CD4-positive, CD25-positive, alpha-beta regulatory T cell (primary cell): Measurements from ENCODE around the gene DNAJB9. TPM values are rescaled to one million over a fixed set of nuclear protein-coding genes. Genes with fewer than 3 reads are reported as not detected.
A peak's percentile ranks its signal among the peaks of the same experiment; 100 is the strongest.
"Not testable (repeated sequence)": the region's sequence is repeated elsewhere in the genome, so short reads cannot be mapped to it uniquely, and the experiment has no call there.

Experiments used
- ATAC-seq, 2 donors: fragments of 150-1000 bp; cut with Tn5 transposase; one replicate each; pipeline ENCODE4 v1.10.0; 2021; ENCODE audit warnings: low read depth in 2 of 2, moderate number of reproducible peaks in 2 of 2, moderate library complexity in 1 of 2
- DNase-seq, 3 donors: peaks; one replicate each; pipeline versions ENCODE4 v3.0.0 to v3.0.0-alpha.2; 2012 to 2022; ENCODE audit warnings: mixed read lengths in 1 of 3
- H3K27ac ChIP-seq: one replicate; pipeline ENCODE4 v1.7.0; 2013; ENCODE audit warnings: mild to moderate bottlenecking, low read length; ENCODE audit not compliant: insufficient read depth, poor library complexity, severe bottlenecking
- H3K27me3 ChIP-seq: one replicate; pipeline ENCODE4 v1.7.0; 2013; ENCODE audit warnings: low read length; ENCODE audit not compliant: control insufficient read depth, insufficient read depth
- H3K36me3 ChIP-seq: one replicate; pipeline ENCODE4 v1.7.0; 2013; ENCODE audit warnings: mild to moderate bottlenecking, low read length, moderate library complexity; ENCODE audit not compliant: control insufficient read depth, insufficient read depth
- H3K4me1 ChIP-seq: 2 replicates; pipeline ENCODE4 v1.7.0; 2013; ENCODE audit warnings: mild to moderate bottlenecking, low read length; ENCODE audit not compliant: insufficient read depth, control insufficient read depth, poor library complexity, severe bottlenecking
- H3K4me3 ChIP-seq: one replicate; pipeline ENCODE4 v1.7.0; 2013; ENCODE audit warnings: low read depth, mild to moderate bottlenecking, low read length, moderate library complexity
- H3K9me3 ChIP-seq, 2 experiments: 1 replicate in 1 of 2; 2 replicates in 1 of 2; pipeline ENCODE4 v1.7.0; 2013; ENCODE audit warnings: low read length in 2 of 2, mild to moderate bottlenecking in 1 of 2, moderate library complexity in 1 of 2; ENCODE audit not compliant: control insufficient read depth in 2 of 2
- H3K27ac Mint-ChIP-seq, 3 donors: one replicate each; pipeline ENCODE4 v1.8.0; 2020 to 2022; ENCODE audit warnings: mild to moderate bottlenecking in 3 of 3, mixed read lengths in 3 of 3, moderate library complexity in 2 of 3
- H3K27me3 Mint-ChIP-seq: one replicate; pipeline ENCODE4 v1.8.0; 2022; ENCODE audit warnings: mild to moderate bottlenecking, mixed read lengths
- H3K36me3 Mint-ChIP-seq: one replicate; pipeline ENCODE4 v1.8.0; 2020; ENCODE audit warnings: mixed read lengths
- H3K4me1 Mint-ChIP-seq, 4 donors: one replicate each; pipeline ENCODE4 v1.8.0; 2020 to 2022; ENCODE audit warnings: mixed read lengths in 4 of 4, mild to moderate bottlenecking in 1 of 4
- H3K4me3 Mint-ChIP-seq, 4 donors: one replicate each; pipeline ENCODE4 v1.8.0; 2020 to 2022; ENCODE audit warnings: mild to moderate bottlenecking in 4 of 4, mixed read lengths in 4 of 4, moderate library complexity in 3 of 4
- H3K9me3 Mint-ChIP-seq, 7 donors: one replicate each; pipeline ENCODE4 v1.8.0; 2020 to 2022; ENCODE audit warnings: mixed read lengths in 7 of 7, mild to moderate bottlenecking in 3 of 7, moderate library complexity in 2 of 7
- polyA plus RNA-seq, 4 donors: library from polyadenylated mRNA; unstranded; fragments of 300-500 nt; fragmentation: Illumina TruSeq; gene quantifications; one replicate each; pipeline ENCODE4 v1.2.3, GENCODE V29; 2021
- total RNA-seq: library from RNA; stranded (reverse); gene quantifications from one replicate; pipeline ENCODE4 v1.2.3, GENCODE V29; 2022

DNAJB9 gene
- total and polyA plus RNA-seq, 5 donors from 2014 or later: 26.3 to 53.3 (median 44.1) TPM

DNA sequence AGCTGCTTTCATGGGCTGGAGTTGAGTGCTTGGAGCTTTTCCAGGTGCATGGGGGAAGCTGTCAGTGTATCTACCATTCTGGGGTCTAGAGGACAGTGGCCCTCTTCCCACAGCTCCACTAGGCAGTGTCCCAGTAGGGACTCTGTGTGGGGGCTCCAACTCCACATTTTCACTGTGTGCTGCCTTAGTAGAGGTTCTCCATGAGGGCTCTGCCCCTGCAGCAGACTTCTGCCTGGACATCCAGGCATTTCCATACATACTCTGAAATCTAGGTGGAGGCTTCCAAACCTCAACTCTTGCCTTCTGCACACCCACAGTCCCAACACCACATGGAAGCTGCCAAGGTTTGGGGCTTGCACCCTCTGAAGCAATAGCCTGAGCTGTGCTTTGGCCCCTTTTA, 13.0 kb upstream of the DNAJB9 start:
- Mint-ChIP-seq H3K9me3 (peaks cover 0 to 38% (median 11%) of the 10 kb centered on the region in 7 donors), H3K36me3 (peaks cover 22% of the 10 kb centered on the region)
- not testable (repeated sequence) for H3K4me1 ChIP-seq, H3K4me3 Mint-ChIP-seq, H3K27ac Mint-ChIP-seq, H3K27ac ChIP-seq, DNase-seq, H3K4me3 ChIP-seq, H3K36me3 ChIP-seq, H3K27me3 Mint-ChIP-seq, H3K4me1 Mint-ChIP-seq, H3K27me3 ChIP-seq, ATAC-seq
- H3K9me3 ChIP-seq: peaks cover 22 to 23% of the 10 kb centered on the region in 2 experiments

DNA sequence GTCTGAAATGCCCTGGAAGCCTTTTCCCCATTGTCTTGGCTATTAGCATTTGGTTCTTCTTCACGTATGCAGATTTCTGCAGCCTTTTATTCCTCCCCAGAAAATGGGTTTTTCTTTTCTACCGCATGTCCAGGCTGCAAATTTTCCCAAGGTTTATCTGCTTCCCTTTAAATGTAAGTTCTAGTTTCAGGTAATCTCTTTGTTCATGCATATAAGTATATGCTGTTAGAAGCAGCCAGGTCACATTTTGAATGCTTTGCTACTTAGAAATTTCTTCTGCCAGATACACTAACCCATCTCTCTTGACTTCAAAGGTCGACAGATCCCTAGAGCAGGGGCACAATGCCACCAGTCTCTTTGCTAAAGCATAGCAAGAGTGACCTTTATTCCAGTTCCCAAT, 12.5 kb upstream of the DNAJB9 start:
- Histone ChIP-seq H3K36me3 (no peaks in the 10 kb centered on the region), H3K4me1 (no peaks in the 10 kb centered on the region), H3K27me3 (no peaks in the 10 kb centered on the region), H3K4me3 (no peak overlapping the region), H3K9me3 (peaks cover 22 to 23% of the 10 kb centered on the region in 2 experiments), H3K27ac (no peak overlapping the region)
- Mint-ChIP-seq H3K9me3 (peaks cover 0 to 39% (median 11%) of the 10 kb centered on the region in 7 donors), H3K4me1 (peaks cover 2 to 9% (median 4%) of the 10 kb centered on the region in 4 donors), H3K36me3 (peaks cover 23% of the 10 kb centered on the region), H3K4me3 (no peak overlapping the region), H3K27ac (no peak overlapping the region), H3K27me3 (no peaks in the 10 kb centered on the region)
- DNase-seq (no peak), ATAC-seq (no peak)

DNA sequence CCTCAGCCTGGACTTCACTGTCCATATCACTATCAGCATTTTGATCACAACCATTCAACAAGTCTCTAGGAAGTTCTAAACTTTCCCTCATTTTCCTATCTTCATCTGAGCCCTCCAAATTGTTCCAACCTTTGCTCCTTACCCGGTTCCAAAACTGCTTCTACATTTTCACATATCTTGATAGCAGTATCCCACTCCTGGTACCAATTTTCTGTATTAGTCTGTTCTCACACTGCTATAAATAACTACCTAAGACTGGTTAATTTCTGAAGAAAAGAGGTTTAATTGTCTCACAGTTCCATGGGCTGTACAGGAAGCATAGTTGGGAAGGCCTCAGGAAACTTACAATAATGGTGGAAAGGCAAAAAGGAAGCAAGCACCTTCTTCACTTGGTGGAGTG, 12.1 kb upstream of the DNAJB9 start:
- Mint-ChIP-seq H3K9me3 (peaks cover 0 to 39% (median 11%) of the 10 kb centered on the region in 7 donors), H3K4me1 (peaks cover 2 to 9% (median 4%) of the 10 kb centered on the region in 4 donors), H3K27ac (no peak overlapping the region), H3K36me3 (peaks cover 23% of the 10 kb centered on the region), H3K27me3 (no peaks in the 10 kb centered on the region), H3K4me3 (no peak overlapping the region)
- Histone ChIP-seq H3K4me3 (no peak overlapping the region), H3K27me3 (no peaks in the 10 kb centered on the region), H3K27ac (no peak overlapping the region), H3K4me1 (no peaks in the 10 kb centered on the region), H3K36me3 (no peaks in the 10 kb centered on the region), H3K9me3 (peaks cover 22 to 23% of the 10 kb centered on the region in 2 experiments)
- ATAC-seq: no peak
- DNase-seq: no peak

DNA sequence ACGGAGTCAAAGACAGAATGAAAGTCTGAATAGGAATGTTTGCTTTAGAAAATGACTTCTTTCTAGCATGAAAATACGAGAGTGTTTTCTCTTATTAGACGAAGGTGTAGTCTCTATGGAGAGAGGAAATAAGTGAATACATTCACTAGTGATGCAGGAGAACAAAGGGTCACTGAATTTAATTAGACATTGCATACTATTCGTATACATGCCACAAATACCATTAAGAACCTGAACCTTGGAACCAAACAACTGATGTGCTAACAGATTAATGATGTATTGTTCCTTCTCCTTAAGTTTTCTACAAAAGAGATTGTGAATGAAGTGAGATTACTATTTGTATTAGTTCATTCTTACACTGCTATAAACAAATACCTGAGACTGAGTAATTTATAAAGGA, 10.4 kb upstream of the DNAJB9 start:
- Histone ChIP-seq H3K36me3 (peaks cover 2% of the 10 kb centered on the region), H3K4me3 (no peak overlapping the region), H3K27me3 (no peaks in the 10 kb centered on the region), H3K9me3 (peaks cover 21 to 22% of the 10 kb centered on the region in 2 experiments), H3K27ac (no peak overlapping the region), H3K4me1 (no peaks in the 10 kb centered on the region)
- no peak overlapping the region for H3K4me3 Mint-ChIP-seq
- no peaks in the 10 kb centered on the region for H3K27me3 Mint-ChIP-seq
- ATAC-seq (no peak), DNase-seq (no peak)
- H3K27ac Mint-ChIP-seq: no peak overlapping the region
- H3K9me3 Mint-ChIP-seq: peaks cover 0 to 39% (median 11%) of the 10 kb centered on the region in 7 donors
- H3K4me1 Mint-ChIP-seq: peaks cover 2 to 17% (median 4%) of the 10 kb centered on the region in 4 donors
- peaks cover 24% of the 10 kb centered on the region for H3K36me3 Mint-ChIP-seq

- peaks cover 17% of the 10 kb centered on the region for H3K36me3 ChIP-seq
- H3K27ac ChIP-seq: no peak overlapping the region
- no peak overlapping the region for H3K4me3 ChIP-seq
- DNase-seq (no peak), ATAC-seq (no peak)
- H3K36me3 Mint-ChIP-seq: peaks cover 37% of the 10 kb centered on the region
- peak overlapping the region in 1 of 4 donors; percentile 31 for H3K4me3 Mint-ChIP-seq
- H3K27ac Mint-ChIP-seq: no peak overlapping the region
- H3K9me3 ChIP-seq: peaks cover 21 to 22% of the 10 kb centered on the region in 2 experiments
- H3K4me1 Mint-ChIP-seq: peaks cover 2 to 18% (median 9%) of the 10 kb centered on the region in 4 donors
- H3K27me3 Mint-ChIP-seq: no peaks in the 10 kb centered on the region
- H3K27me3 ChIP-seq: no peaks in the 10 kb centered on the region
- H3K9me3 Mint-ChIP-seq: peaks cover 0 to 41% (median 11%) of the 10 kb centered on the region in 7 donors
- H3K4me1 ChIP-seq: no peaks in the 10 kb centered on the region
Observed at GRCh38 chr7:108561047-108561619, 8.5 kb upstream of the DNAJB9 start.

- Mint-ChIP-seq H3K27ac (peak overlapping the region in 1 of 3 donors; percentile 87), H3K36me3 (peaks cover 22% of the 10 kb centered on the region), H3K4me3 (peak overlapping the region in 1 of 4 donors; percentile 44), H3K4me1 (peaks cover 9 to 43% (median 27%) of the 10 kb centered on the region in 4 donors), H3K9me3 (peaks cover 0 to 12% (median 0%) of the 10 kb centered on the region in 7 donors), H3K27me3 (peaks cover 7% of the 10 kb centered on the region)
- ATAC-seq (no peak), DNase-seq (no peak)
- Histone ChIP-seq H3K4me1 (peaks cover 27% of the 10 kb centered on the region), H3K27ac (no peak overlapping the region), H3K4me3 (no peak overlapping the region), H3K36me3 (peaks cover 20% of the 10 kb centered on the region), H3K27me3 (no peaks in the 10 kb centered on the region), H3K9me3 (no peaks in the 10 kb centered on the region)
Observed at GRCh38 chr7:108565987-108566386, 3.7 kb upstream of the DNAJB9 start.

- H3K27me3 ChIP-seq: no peaks in the 10 kb centered on the region
- peaks cover 30% of the 10 kb centered on the region for H3K36me3 ChIP-seq
- ATAC-seq (no peak), DNase-seq (peak in 1 of 3 donors; percentile 81)
- H3K27ac Mint-ChIP-seq: peak overlapping the region; percentile 98 to 100 (median 100)
- H3K9me3 Mint-ChIP-seq: peaks cover 0 to 6% (median 0%) of the 10 kb centered on the region in 7 donors
- H3K27me3 Mint-ChIP-seq: peaks cover 7% of the 10 kb centered on the region
- H3K36me3 Mint-ChIP-seq: peaks cover 27% of the 10 kb centered on the region
- H3K27ac ChIP-seq: peak overlapping the region; percentile 100
- no peaks in the 10 kb centered on the region for H3K9me3 ChIP-seq
- H3K4me1 ChIP-seq: peaks cover 40% of the 10 kb centered on the region
- H3K4me1 Mint-ChIP-seq: peaks cover 23 to 67% (median 41%) of the 10 kb centered on the region in 4 donors
- H3K4me3 Mint-ChIP-seq: peak overlapping the region; percentile 96 to 99 (median 96)
- H3K4me3 ChIP-seq: peak overlapping the region; percentile 88
Observed at GRCh38 chr7:108568801-108569380, 783 bp upstream of the DNAJB9 start.
